ENCODE measurements around the gene HMGN4. TPM values are rescaled to one million over a fixed set of nuclear protein-coding genes. Genes with fewer than 3 reads are reported as not detected.

The HMGN4 gene
- total RNA-seq, 4 donors from 2014 or later, result 20.1 to 58.7 (median 28.4) TPM

DNA sequence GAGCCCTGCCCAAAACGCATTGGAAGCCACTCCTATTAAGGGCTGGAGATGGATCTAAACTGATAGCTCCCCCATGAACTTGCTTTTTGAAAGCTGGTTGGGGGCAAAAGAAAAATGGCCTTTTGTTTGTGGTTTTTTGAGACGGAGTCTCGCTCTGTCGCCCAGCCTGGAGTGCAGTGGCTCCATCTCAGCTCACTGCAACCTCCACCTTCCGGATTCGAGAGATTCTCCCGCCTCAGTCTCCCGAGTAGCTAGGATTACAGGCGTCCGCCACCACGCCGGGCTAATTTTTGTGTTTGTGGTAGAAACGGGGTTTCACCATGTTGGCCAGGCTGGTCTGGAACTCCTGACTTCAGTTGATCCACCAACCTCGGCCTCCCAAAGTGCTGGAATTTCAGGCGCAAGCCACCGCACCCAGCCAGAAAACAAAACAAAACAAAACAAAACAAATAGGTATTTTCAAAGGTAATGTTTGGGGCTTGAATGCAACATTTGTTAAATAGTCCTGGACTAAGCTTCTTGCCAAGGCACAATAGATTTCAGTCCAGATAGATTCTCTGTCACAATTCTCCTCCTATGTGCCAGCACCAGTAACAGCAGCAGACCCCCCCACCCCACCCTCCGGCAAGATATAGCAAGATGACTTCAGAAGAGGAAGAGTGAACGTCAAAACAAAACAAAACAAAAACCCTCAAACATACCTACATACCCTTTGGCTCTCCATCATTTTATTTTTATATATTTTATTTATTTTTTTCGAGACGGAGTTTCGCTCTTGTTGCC, 32.1 kb downstream of the HMGN4 start:
- no peaks in the 10 kb centered on the region for H3K36me3 ChIP-seq
- DNase-seq (no peak), ATAC-seq (no peak)
- TF ChIP-seq, protein P1, sequence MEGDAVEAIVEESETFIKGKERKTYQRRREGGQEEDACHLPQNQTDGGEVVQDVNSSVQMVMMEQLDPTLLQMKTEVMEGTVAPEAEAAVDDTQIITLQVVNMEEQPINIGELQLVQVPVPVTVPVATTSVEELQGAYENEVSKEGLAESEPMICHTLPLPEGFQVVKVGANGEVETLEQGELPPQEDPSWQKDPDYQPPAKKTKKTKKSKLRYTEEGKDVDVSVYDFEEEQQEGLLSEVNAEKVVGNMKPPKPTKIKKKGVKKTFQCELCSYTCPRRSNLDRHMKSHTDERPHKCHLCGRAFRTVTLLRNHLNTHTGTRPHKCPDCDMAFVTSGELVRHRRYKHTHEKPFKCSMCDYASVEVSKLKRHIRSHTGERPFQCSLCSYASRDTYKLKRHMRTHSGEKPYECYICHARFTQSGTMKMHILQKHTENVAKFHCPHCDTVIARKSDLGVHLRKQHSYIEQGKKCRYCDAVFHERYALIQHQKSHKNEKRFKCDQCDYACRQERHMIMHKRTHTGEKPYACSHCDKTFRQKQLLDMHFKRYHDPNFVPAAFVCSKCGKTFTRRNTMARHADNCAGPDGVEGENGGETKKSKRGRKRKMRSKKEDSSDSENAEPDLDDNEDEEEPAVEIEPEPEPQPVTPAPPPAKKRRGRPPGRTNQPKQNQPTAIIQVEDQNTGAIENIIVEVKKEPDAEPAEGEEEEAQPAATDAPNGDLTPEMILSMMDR (IDR thresholded peaks at IDR 0.05 in 4 of 5, conservative IDR thresholded peaks at IDR 0.05 in 1 of 5), result no peak
- TF ChIP-seq POLR2A (IDR thresholded peaks at IDR 0.05), result no peak
- no peak overlapping the region for H3K27ac ChIP-seq
- intact Hi-C loops (cut with DNase I; ENCODE audit: low total_unique reads) (loop anchor here (5.0 kb wide), 1 partner anchor 228 kb away; no protein-coding TSS in a partner anchor), in situ Hi-C loops (cut with MboI; ENCODE audit: low sequenced_read_pairs in 4 of 4) (loop anchor here in 1 of 4 donors (10.0 kb wide), 1 partner anchor 235 kb away; no protein-coding TSS in a partner anchor)
- H3K4me3 ChIP-seq, result no peak overlapping the region
- peaks cover 2 to 7% of the 10 kb centered on the region in 2 donors for H3K4me1 ChIP-seq
- peaks cover 0 to 2% (median 0%) of the 10 kb centered on the region in 3 donors for H3K27me3 ChIP-seq
- H3K9me3 ChIP-seq, result no peaks in the 10 kb centered on the region

DNA sequence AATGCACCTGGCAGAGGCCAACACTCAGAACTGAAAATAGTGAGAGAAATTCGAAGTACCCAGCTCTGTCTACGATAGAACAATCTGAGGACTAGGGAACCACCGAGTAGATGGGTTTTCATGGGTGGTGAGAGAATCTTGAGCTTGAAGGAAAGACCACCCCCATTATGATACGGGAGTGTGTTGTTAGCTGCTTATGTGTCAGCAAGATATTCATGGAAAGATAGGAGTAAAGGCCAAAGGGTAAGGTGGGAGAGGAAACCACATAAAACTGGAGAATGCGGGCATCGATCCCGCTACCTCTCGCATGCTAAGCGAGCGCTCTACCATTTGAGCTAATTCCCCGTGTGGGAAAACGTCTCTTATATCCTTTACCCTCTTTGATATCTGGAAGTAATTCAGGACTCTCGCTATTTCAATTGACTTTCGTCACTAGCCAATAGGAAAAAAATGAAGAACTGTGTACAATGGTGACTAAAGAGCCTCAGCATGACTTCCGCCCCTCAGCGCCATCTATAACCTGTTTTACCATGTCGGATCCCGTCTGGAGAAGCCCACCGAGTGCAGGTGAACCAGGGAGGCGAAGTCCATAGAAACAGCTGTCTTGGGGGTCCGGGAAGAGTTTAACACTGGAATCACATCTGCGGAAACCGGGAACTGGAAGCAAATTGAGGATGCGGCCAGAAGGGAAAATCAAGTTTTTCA, 33.6 kb downstream of the HMGN4 start:
- Histone ChIP-seq H3K9me3 (no peaks in the 10 kb centered on the region), H3K4me1 (peaks cover 2 to 7% of the 10 kb centered on the region in 2 donors), H3K27me3 (peaks cover 0 to 7% (median 2%) of the 10 kb centered on the region in 3 donors), H3K27ac (peak overlapping the region; percentile 49 to 57 (median 54)), H3K4me3 (peak overlapping the region; percentile 50 to 56 (median 52)), H3K36me3 (no peaks in the 10 kb centered on the region)
- DNase-seq (peak in 1 of 2 donors; percentile 30), ATAC-seq (peak; percentile 67 to 69)
- intact Hi-C loops (cut with DNase I; ENCODE audit: low total_unique reads) (loop anchor here (1.0 to 5.0 kb wide), 2 partner anchors 24 to 229 kb away; no protein-coding TSS in a partner anchor), in situ Hi-C loops (cut with MboI; ENCODE audit: low sequenced_read_pairs in 4 of 4) (loop anchor here in 1 of 4 donors (10.0 kb wide), 1 partner anchor 237 kb away; no protein-coding TSS in a partner anchor)
- no peak for TF ChIP-seq POLR2A (IDR thresholded peaks at IDR 0.05)
- TF ChIP-seq, protein P1 (IDR thresholded peaks at IDR 0.05 in 4 of 5, conservative IDR thresholded peaks at IDR 0.05 in 1 of 5), result no peak

DNA sequence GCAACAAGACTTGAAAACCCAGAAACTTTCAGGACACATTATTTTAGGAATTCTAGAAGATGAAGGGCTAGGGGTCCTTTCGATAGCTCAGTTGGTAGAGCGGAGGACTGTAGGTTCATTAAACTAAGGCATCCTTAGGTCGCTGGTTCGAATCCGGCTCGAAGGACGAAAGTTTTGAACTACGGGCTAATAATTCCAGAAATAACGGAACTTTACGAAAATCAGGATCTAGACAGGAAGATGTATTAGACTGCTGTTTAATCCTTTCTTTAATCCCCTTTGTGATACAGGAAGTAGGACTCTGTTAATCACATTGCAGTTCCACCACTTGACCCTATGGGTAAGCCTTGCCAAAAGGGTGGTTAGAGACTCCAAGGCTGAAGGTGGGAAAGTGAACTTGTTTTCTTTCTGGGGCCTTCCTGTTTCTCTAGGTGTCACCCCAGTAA, 37.4 kb downstream of the HMGN4 start:
- in situ Hi-C loops (cut with MboI; ENCODE audit: low sequenced_read_pairs in 4 of 4) (loop anchor here in 1 of 4 donors (10.0 kb wide), 1 partner anchor 241 kb away; no protein-coding TSS in a partner anchor), intact Hi-C loops (cut with DNase I; ENCODE audit: low total_unique reads) (no loop called here)

DNA sequence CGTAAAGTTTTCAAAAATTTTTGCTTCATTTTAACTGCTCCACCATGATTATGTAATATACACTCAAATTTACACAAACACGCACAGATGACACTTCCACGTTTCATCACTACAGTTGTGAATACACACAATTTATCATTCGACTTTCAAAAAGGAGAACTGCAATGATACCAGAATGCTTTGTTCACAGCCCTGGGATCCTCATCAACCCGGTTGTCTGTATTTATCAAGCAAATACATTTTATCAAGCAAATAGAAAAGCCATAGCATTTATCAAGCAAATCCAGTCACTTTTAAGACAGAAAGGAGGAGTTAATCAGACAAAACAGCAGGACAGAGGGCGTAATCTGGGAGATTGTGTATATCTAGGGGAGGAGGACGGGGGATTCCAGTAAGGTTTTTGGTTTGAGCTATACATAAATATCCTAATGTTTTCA, 38.3 kb downstream of the HMGN4 start:
- Histone ChIP-seq H3K4me1 (peaks cover 2 to 7% of the 10 kb centered on the region in 2 donors), H3K36me3 (no peaks in the 10 kb centered on the region), H3K27me3 (peaks cover 0 to 40% (median 6%) of the 10 kb centered on the region in 3 donors), H3K9me3 (peaks cover 0 to 9% (median 0%) of the 10 kb centered on the region in 3 donors), H3K27ac (no peak overlapping the region), H3K4me3 (no peak overlapping the region)
- ATAC-seq, result no peak
- in situ Hi-C loops (cut with MboI; ENCODE audit: low sequenced_read_pairs in 4 of 4) (loop anchor here in 1 of 4 donors (10.0 kb wide), 1 partner anchor 242 kb away; no protein-coding TSS in a partner anchor), intact Hi-C loops (cut with DNase I; ENCODE audit: low total_unique reads) (no loop called here)
- no peak for TF ChIP-seq POLR2A (IDR thresholded peaks at IDR 0.05)
- TF ChIP-seq, protein P1 (IDR thresholded peaks at IDR 0.05 in 4 of 5, conservative IDR thresholded peaks at IDR 0.05 in 1 of 5), result no peak
- no peak for DNase-seq

More for the DNA sequence above, 37.4 kb downstream of the HMGN4 start:
- peaks cover 2 to 7% of the 10 kb centered on the region in 2 donors for H3K4me1 ChIP-seq
- DNase-seq (no peak), ATAC-seq (no peak)
- H3K36me3 ChIP-seq, result no peaks in the 10 kb centered on the region
- TF ChIP-seq, protein P1 (IDR thresholded peaks at IDR 0.05 in 4 of 5, conservative IDR thresholded peaks at IDR 0.05 in 1 of 5), result no peak
- TF ChIP-seq POLR2A (IDR thresholded peaks at IDR 0.05), result no peak
- H3K27me3 ChIP-seq, result peaks cover 0 to 38% (median 6%) of the 10 kb centered on the region in 3 donors
- no peak overlapping the region for H3K4me3 ChIP-seq
- peaks cover 0 to 9% (median 0%) of the 10 kb centered on the region in 3 donors for H3K9me3 ChIP-seq
- no peak overlapping the region for H3K27ac ChIP-seq

Data from gastrocnemius medialis (tissue), 4 donors.